SK-N-SH (cell line): ENCODE measurements around the gene AK2. TPM values are rescaled to one million over a fixed set of nuclear protein-coding genes. Genes with fewer than 3 reads are reported as not detected.

Source experiments
- CTCF ChIA-PET: fragments of 300-600, 350-600 bp; formaldehyde crosslinking; extraction: SDS; loops from one replicate; lab custom pipeline; 2021; lab: Yijun Ruan, JAX
- POLR2A ChIA-PET: fragments of 350-600 bp; sonication (Branson Sonifier 250); formaldehyde crosslinking; extraction: SDS; loops from one replicate; lab custom pipeline; 2020; ENCODE audit warnings: antibody characterized with exemption, inconsistent platforms; lab: Yijun Ruan, JAX
- DNase-seq: peaks from one replicate; pipeline ENCODE4 v3.0.0; 2012
- H2AFZ ChIP-seq: fragments of 200-600 bp; sonication (generic); 2 replicates; pipeline ENCODE4 v1.8.1; 2016; ENCODE audit warnings: antibody characterized with exemption, mild to moderate bottlenecking, low read depth
- H3F3A ChIP-seq: fragments of 200-600 bp; sonication (generic); replicated peaks from 2 replicates; pipeline ENCODE3; 2016; ENCODE audit warnings: antibody characterized with exemption, mild to moderate bottlenecking; ENCODE audit not compliant: insufficient read depth
- H3K27ac ChIP-seq, 2 experiments: fragments of 200-500 bp in 1 of 2; fragments of 200-600 bp in 1 of 2; sonication (Bioruptor generic) in 1 of 2; sonication (generic), shearing (Covaris generic) in 1 of 2; 2 replicates each; pipeline versions ENCODE4 v1.5.1 to v1.6.1; 2014 to 2016; ENCODE audit warnings: low read depth in 2 of 2, inconsistent platforms in 1 of 2, low read length in 1 of 2, mild to moderate bottlenecking in 1 of 2, mixed read lengths in 1 of 2
- H3K27me3 ChIP-seq: fragments of 200-600 bp; sonication (generic), shearing (Covaris generic); 2 replicates; pipeline ENCODE4 v1.6.1; 2016; ENCODE audit warnings: mixed run types; ENCODE audit not compliant: insufficient read depth
- H3K36me3 ChIP-seq, 2 experiments: fragments of 200-500 bp in 1 of 2; fragments of 200-600 bp in 1 of 2; sonication (Bioruptor generic) in 1 of 2; sonication (generic) in 1 of 2; replicated peaks in 1 of 2; 2 replicates each; pipeline versions ENCODE3 to v1.5.1; 2014 to 2016; ENCODE audit warnings: low read length in 1 of 2, mild to moderate bottlenecking in 1 of 2; ENCODE audit not compliant: insufficient read depth in 2 of 2, control insufficient read depth in 1 of 2
- H3K4me1 ChIP-seq, 2 experiments: fragments of 200-500 bp in 1 of 2; fragments of 200-600 bp in 1 of 2; sonication (Bioruptor generic) in 1 of 2; sonication (generic), shearing (Covaris generic) in 1 of 2; 2 replicates each; pipeline versions ENCODE4 v1.5.1 to v1.6.1; 2014 to 2016; ENCODE audit warnings: low read depth in 1 of 2, low read length in 1 of 2, mixed run types in 1 of 2; ENCODE audit not compliant: insufficient read depth in 2 of 2, control insufficient read depth in 1 of 2
- H3K4me2 ChIP-seq: fragments of 200-600 bp; sonication (generic), shearing (Covaris generic); 2 replicates; pipeline ENCODE4 v1.6.1; 2017; ENCODE audit warnings: mixed run types
- H3K4me3 ChIP-seq, 2 experiments: fragments of 200-500 bp in 1 of 2; fragments of 200-600 bp in 1 of 2; sonication (Bioruptor generic) in 1 of 2; sonication (generic), shearing (Covaris generic) in 1 of 2; 2 replicates each; pipeline versions ENCODE4 v1.5.1 to v1.8.1; 2014 to 2016; ENCODE audit warnings: low read depth in 2 of 2, inconsistent platforms in 1 of 2, low read length in 1 of 2, mild to moderate bottlenecking in 1 of 2, mixed read lengths in 1 of 2, moderate library complexity in 1 of 2
- H3K79me2 ChIP-seq: fragments of 200-600 bp; sonication (generic); 2 replicates; pipeline ENCODE4 v1.8.1; 2017; ENCODE audit warnings: mild to moderate bottlenecking; ENCODE audit not compliant: insufficient read depth
- H3K9ac ChIP-seq: fragments of 200-600 bp; sonication (generic); 2 replicates; pipeline ENCODE4 v1.6.1; 2017; ENCODE audit warnings: mixed run types
- H3K9me2 ChIP-seq: fragments of 200-600 bp; sonication (generic); 2 replicates; pipeline ENCODE4 v1.6.1; 2017; ENCODE audit warnings: mixed run types
- H3K9me3 ChIP-seq: fragments of 200-600 bp; sonication (generic); 2 replicates; pipeline ENCODE4 v1.6.1; 2017; ENCODE audit warnings: mixed run types, mild to moderate bottlenecking, moderate library complexity
- H4K20me1 ChIP-seq: fragments of 200-600 bp; sonication (generic); 2 replicates; pipeline ENCODE4 v1.6.1; 2017; ENCODE audit warnings: mild to moderate bottlenecking, mixed run types; ENCODE audit not compliant: insufficient read depth
- CHD2 ChIP-seq: fragments of 150-350 bp; IDR thresholded peaks from 2 replicates; pipeline ENCODE4 v1.6.1; 2018; ENCODE audit warnings: low read length; ENCODE audit not compliant: partially characterized antibody
- EZH2phosphoT487 ChIP-seq: fragments of 200-600 bp; sonication (generic); IDR thresholded peaks from 2 replicates; pipeline ENCODE4 v1.6.1; 2017; ENCODE audit warnings: low read depth, mixed run types, mild to moderate bottlenecking, antibody characterized with exemption, moderate library complexity, borderline replicate concordance
- FOXJ3 ChIP-seq: sonication (generic); formaldehyde crosslinking; IDR thresholded peaks from 2 replicates; pipeline ENCODE4 v1.5.1; 2020; ENCODE audit warnings: mild to moderate bottlenecking, missing genetic modification reagents
- GATA2 ChIP-seq: sonication (generic); formaldehyde crosslinking; IDR thresholded peaks from 2 replicates; pipeline ENCODE4 v1.5.0; 2020; ENCODE audit warnings: mild to moderate bottlenecking, missing genetic modification reagents
- MXI1 ChIP-seq: IDR thresholded peaks from 2 replicates; pipeline ENCODE4 v1.6.1; 2012; ENCODE audit warnings: mild to moderate bottlenecking, low read depth, low read length, improper control_type of control experiment
- POLR2AphosphoS5 ChIP-seq: IDR thresholded peaks from 2 replicates; pipeline ENCODE4 v1.6.1; 2012; ENCODE audit warnings: low read depth, low read length
- RAD21 ChIP-seq: IDR thresholded peaks from 2 replicates; pipeline ENCODE4 v1.6.1; 2012; ENCODE audit warnings: mild to moderate bottlenecking, low read length
- RCOR1 ChIP-seq: fragments of 150-350 bp; IDR thresholded peaks from 2 replicates; pipeline ENCODE4 v1.6.1; 2017; ENCODE audit warnings: antibody characterized with exemption, low read length
- REST ChIP-seq: IDR thresholded peaks from 2 replicates; pipeline ENCODE4 v1.6.1; 2012; ENCODE audit warnings: mild to moderate bottlenecking, low read depth, low read length, moderate library complexity
- RFX5 ChIP-seq: IDR thresholded peaks from 2 replicates; pipeline ENCODE4 v1.6.1; 2012; ENCODE audit warnings: mild to moderate bottlenecking, improper control_type of control experiment, low read length
- SIN3A ChIP-seq: IDR thresholded peaks from 2 replicates; pipeline ENCODE4 v1.6.1; 2012; ENCODE audit warnings: low read depth, mild to moderate bottlenecking, low read length, moderate library complexity, borderline replicate concordance
- SMC3 ChIP-seq: IDR thresholded peaks from 2 replicates; pipeline ENCODE4 v1.6.1; 2012; ENCODE audit warnings: low read depth, low read length, improper control_type of control experiment
- WGBS: methylation state at CpG from one replicate; pipeline ENCODE4 v1.1.6; 2017; ENCODE audit warnings: low lambda C conversion rate; 5-methylcytosine and 5-hydroxymethylcytosine counted together
- polyA plus RNA-seq, 3 experiments: library from polyadenylated mRNA; depleted of rRNA; stranded (reverse); fragments of >200 nt; gene quantifications; 2 replicates each; pipeline ENCODE4 v1.2.3, GENCODE V29; 2012
- TF ChIP-seq, protein P1 (sequence below): IDR thresholded peaks from 2 replicates; pipeline ENCODE4 v1.4.0; 2012; ENCODE audit warnings: low read depth
- TF ChIP-seq, protein P2 (sequence below): fragments of 200-600 bp; sonication (generic); IDR thresholded peaks from 2 replicates; pipeline ENCODE4 v1.6.1; 2017; ENCODE audit warnings: antibody characterized with exemption, mild to moderate bottlenecking, moderate library complexity

The AK2 gene
- polyA plus RNA-seq, 1 of the 3 experiments (the other 2 are of a cell fraction), result 191 TPM

DNA sequence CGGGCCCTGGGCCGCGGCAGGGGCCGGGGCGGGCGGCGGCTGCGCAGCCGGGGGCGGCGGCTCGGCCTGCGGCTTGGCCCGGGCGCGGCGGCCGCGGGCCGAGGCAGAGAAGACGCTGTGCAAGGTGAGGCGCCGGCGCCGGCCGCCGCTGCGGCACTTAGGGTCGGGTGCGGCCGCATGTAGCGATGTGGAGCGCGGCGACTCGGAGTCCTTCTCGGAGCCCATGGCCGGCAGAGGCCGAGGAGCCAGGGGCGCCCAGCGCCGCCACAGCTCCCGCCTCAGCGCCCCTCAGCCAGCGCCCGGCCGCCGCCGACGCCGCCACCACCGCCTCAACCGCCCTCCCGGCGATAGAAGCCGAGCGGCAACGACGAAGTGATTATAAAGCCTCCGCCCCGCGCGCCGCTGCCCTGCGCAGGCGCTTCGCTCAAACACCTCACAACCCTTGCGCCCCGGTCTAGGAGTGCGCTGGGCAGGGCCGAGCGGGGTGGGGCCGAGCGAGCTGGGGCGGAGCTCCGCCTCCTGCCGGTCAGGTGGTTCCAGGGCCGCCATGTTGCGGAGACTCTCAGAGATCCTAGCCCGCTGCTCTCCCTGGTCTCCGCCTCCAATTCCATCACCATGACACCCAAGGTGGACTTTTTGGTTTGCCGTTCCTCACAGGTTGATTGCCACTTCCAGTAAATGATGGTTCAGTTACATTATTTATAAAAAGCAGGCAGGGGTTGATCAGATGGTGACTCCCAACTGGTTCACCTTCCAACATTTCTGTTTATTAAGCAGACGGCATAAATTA, 72.0 kb downstream of the AK2 start, which contains the start of gene RNF19B (continued):
- TF ChIP-seq RCOR1 (peak; percentile 9; the same call in 1 of the 2 replicates), MXI1 (no peak; the same call in 1 of the 2 replicates), RAD21 (no peak), POLR2AphosphoS5 (peak; percentile 98), CHD2 (peak; percentile 6)

- DNase-seq, result peak; percentile 84
Observed at GRCh38 chr1:32963746-32964460, 72.8 kb downstream of the AK2 start.

More at GRCh38 chr1:32963746-32964460, 72.8 kb downstream of the AK2 start:
- Histone ChIP-seq H3K27ac (peak overlapping the region; percentile 63 to 77; a peak in 3 of 4 replicates), H3K79me2 (peaks cover 51% of the 10 kb centered on the region), H3K9me2 (no peaks in the 10 kb centered on the region), H3K36me3 (no peaks in the 10 kb centered on the region), H3K9me3 (no peaks in the 10 kb centered on the region), H2AFZ (peak overlapping the region; percentile 73; the same call in 1 of the 2 replicates), H3K4me2 (peak overlapping the region; percentile 95), H3K9ac (peak overlapping the region; percentile 77), H4K20me1 (peaks cover 38% of the 10 kb centered on the region), H3K4me1 (peaks cover 12 to 17% of the 10 kb centered on the region in 2 experiments; a peak in 3 of 4 replicates), H3F3A (peaks cover 8% of the 10 kb centered on the region), H3K4me3 (peak overlapping the region; percentile 77 to 98), H3K27me3 (no peaks in the 10 kb centered on the region)
- WGBS, result 3% methylated on average over 5 of the region's 78 CpGs
- no peak for TF ChIP-seq SIN3A
- no peak for TF ChIP-seq FOXJ3 (CRISPR knock-in tag)
- no peak for TF ChIP-seq SMC3
- TF ChIP-seq RFX5, result no peak
- peak; percentile 63; the same call in 1 of the 2 replicates for TF ChIP-seq MXI1
- no peak for TF ChIP-seq EZH2phosphoT487
- TF ChIP-seq, protein P1, sequence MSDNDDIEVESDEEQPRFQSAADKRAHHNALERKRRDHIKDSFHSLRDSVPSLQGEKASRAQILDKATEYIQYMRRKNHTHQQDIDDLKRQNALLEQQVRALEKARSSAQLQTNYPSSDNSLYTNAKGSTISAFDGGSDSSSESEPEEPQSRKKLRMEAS, result no peak; the same call in 1 of the 2 replicates
- TF ChIP-seq CHD2, result no peak
- no peak; the same call in 1 of the 2 replicates for TF ChIP-seq POLR2AphosphoS5
- TF ChIP-seq REST, result peak; percentile 84
- TF ChIP-seq GATA2, result no peak
- TF ChIP-seq, protein P2, sequence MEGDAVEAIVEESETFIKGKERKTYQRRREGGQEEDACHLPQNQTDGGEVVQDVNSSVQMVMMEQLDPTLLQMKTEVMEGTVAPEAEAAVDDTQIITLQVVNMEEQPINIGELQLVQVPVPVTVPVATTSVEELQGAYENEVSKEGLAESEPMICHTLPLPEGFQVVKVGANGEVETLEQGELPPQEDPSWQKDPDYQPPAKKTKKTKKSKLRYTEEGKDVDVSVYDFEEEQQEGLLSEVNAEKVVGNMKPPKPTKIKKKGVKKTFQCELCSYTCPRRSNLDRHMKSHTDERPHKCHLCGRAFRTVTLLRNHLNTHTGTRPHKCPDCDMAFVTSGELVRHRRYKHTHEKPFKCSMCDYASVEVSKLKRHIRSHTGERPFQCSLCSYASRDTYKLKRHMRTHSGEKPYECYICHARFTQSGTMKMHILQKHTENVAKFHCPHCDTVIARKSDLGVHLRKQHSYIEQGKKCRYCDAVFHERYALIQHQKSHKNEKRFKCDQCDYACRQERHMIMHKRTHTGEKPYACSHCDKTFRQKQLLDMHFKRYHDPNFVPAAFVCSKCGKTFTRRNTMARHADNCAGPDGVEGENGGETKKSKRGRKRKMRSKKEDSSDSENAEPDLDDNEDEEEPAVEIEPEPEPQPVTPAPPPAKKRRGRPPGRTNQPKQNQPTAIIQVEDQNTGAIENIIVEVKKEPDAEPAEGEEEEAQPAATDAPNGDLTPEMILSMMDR, result no peak
- TF ChIP-seq RCOR1, result 0 out of 2 replicates have a peak, but pooled peaks have one; percentile 8
- ChIA-PET CTCF (interaction anchor here (1.5 to 1.9 kb wide), 2 partner anchors 30 to 45 kb away, joined by 6 to 8 read pairs; no protein-coding TSS in a partner anchor), POLR2A (interaction anchor here (1.0 to 2.1 kb wide), 4 partner anchors 10 to 30 kb away, joined by 3 to 10 read pairs (median 6); no protein-coding TSS in a partner anchor)
